IMR-90 (cell line): Measurements from ENCODE around the gene SCRG1. TPM values are rescaled to one million over a fixed set of nuclear protein-coding genes. Genes with fewer than 3 reads are reported as not detected.

ENCODE experiments used
- ATAC-seq: fragments of 200-7000 bp; cut with Tn5 transposase; 2 replicates; pipeline ENCODE4 v1.9.1; 2020; ENCODE audit warnings: low read depth, mild to moderate bottlenecking, moderate library complexity
- BruUV-seq: library from RNA; stranded (reverse); fragments of 400-500 nt; replicated peaks from 2 replicates; lab custom pipeline; 2021; lab: Mats Ljungman, UMichigan
- CTCF ChIA-PET: fragments of 300-600 bp; formaldehyde crosslinking; extraction: SDS; loops from one replicate; lab custom pipeline; 2021; ENCODE audit warnings: antibody characterized with exemption; lab: Yijun Ruan, JAX
- POLR2A ChIA-PET: fragments of 300-600 bp; sonication (Branson Sonifier 250); formaldehyde crosslinking; loops from one replicate; lab custom pipeline; 2022; ENCODE audit warnings: antibody characterized with exemption; ENCODE audit not compliant: unreplicated experiment; lab: Charles Lee
- DNase-seq: peaks from one replicate; pipeline ENCODE4 v3.0.0; 2013
- H2AFZ ChIP-seq: replicated peaks from 2 replicates; pipeline ENCODE3; 2013; ENCODE audit warnings: low read length, mild to moderate bottlenecking; ENCODE audit not compliant: poor library complexity
- H2AK5ac ChIP-seq: 2 replicates; pipeline ENCODE4 v1.6.1; 2013; ENCODE audit warnings: low read depth, low read length, inconsistent platforms
- H2AK9ac ChIP-seq: replicated peaks from 2 replicates; pipeline ENCODE3; 2013; ENCODE audit warnings: mild to moderate bottlenecking, low read depth, low read length, moderate library complexity; ENCODE audit not compliant: poor library complexity
- H2BK120ac ChIP-seq: 2 replicates; pipeline ENCODE4 v1.6.1; 2013; ENCODE audit warnings: low read depth, low read length, inconsistent platforms
- H2BK15ac ChIP-seq: 3 replicates; pipeline ENCODE4 v1.6.1; 2013; ENCODE audit warnings: low read depth, low read length, inconsistent platforms
- H2BK20ac ChIP-seq: 2 replicates; pipeline ENCODE4 v1.6.1; 2013; ENCODE audit warnings: low read depth, mild to moderate bottlenecking, inconsistent platforms, low read length, moderate library complexity
- H2BK5ac ChIP-seq: 2 replicates; pipeline ENCODE4 v1.6.1; 2013; ENCODE audit warnings: mild to moderate bottlenecking, low read depth, low read length, inconsistent platforms; ENCODE audit not compliant: poor library complexity, severe bottlenecking
- H3K14ac ChIP-seq: replicated peaks from 2 replicates; pipeline ENCODE4 v1.6.1; 2013; ENCODE audit warnings: low read depth, low read length, inconsistent platforms
- H3K18ac ChIP-seq: 2 replicates; pipeline ENCODE4 v1.6.1; 2013; ENCODE audit warnings: low read depth, low read length, control low read depth
- H3K23ac ChIP-seq: 2 replicates; pipeline ENCODE4 v1.6.1; 2013; ENCODE audit warnings: low read depth, low read length, inconsistent platforms
- H3K27ac ChIP-seq: 2 replicates; pipeline ENCODE4 v1.5.1; 2013; ENCODE audit warnings: mild to moderate bottlenecking, control low read depth, low read length; ENCODE audit not compliant: insufficient read depth
- H3K27me3 ChIP-seq: 2 replicates; pipeline ENCODE4 v1.6.1; 2013; ENCODE audit warnings: low read length; ENCODE audit not compliant: control insufficient read depth, insufficient read depth
- H3K36me3 ChIP-seq: 2 replicates; pipeline ENCODE4 v1.6.1; 2013; ENCODE audit warnings: low read length, mixed read lengths; ENCODE audit not compliant: control insufficient read depth, insufficient read depth
- H3K4ac ChIP-seq: 2 replicates; pipeline ENCODE4 v1.6.1; 2013; ENCODE audit warnings: low read depth, low read length, inconsistent platforms
- H3K4me1 ChIP-seq: 2 replicates; pipeline ENCODE4 v1.6.1; 2013; ENCODE audit warnings: low read length, mixed read lengths; ENCODE audit not compliant: control insufficient read depth, insufficient read depth
- H3K4me2 ChIP-seq: 2 replicates; pipeline ENCODE4 v1.6.1; 2013; ENCODE audit warnings: low read depth, mild to moderate bottlenecking, control low read depth, low read length, moderate library complexity
- H3K4me3 ChIP-seq: 2 replicates; pipeline ENCODE4 v1.5.1; 2013; ENCODE audit warnings: low read depth, mild to moderate bottlenecking, control low read depth, low read length, moderate library complexity; ENCODE audit not compliant: insufficient read depth
- H3K56ac ChIP-seq: 2 replicates; pipeline ENCODE4 v1.6.1; 2013; ENCODE audit warnings: low read length, inconsistent platforms; ENCODE audit not compliant: insufficient read depth; ENCODE audit errors: extremely low read depth
- H3K79me1 ChIP-seq, 2 experiments: 2 replicates each; pipeline ENCODE4 v1.6.1; 2013; ENCODE audit warnings: low read length in 2 of 2, inconsistent platforms in 1 of 2, low read depth in 1 of 2
- H3K9ac ChIP-seq: 2 replicates; pipeline ENCODE4 v1.6.1; 2013; ENCODE audit warnings: low read depth, low read length, control low read depth
- H3K9me1 ChIP-seq: 2 replicates; pipeline ENCODE4 v1.6.1; 2013; ENCODE audit warnings: low read length, inconsistent platforms; ENCODE audit not compliant: insufficient read depth
- H3K9me3 ChIP-seq: 2 replicates; pipeline ENCODE4 v1.6.1; 2013; ENCODE audit warnings: low read length; ENCODE audit not compliant: control insufficient read depth, insufficient read depth
- H4K20me1 ChIP-seq: 2 replicates; pipeline ENCODE4 v1.6.1; 2013; ENCODE audit warnings: low read length, inconsistent platforms; ENCODE audit not compliant: insufficient read depth
- H4K5ac ChIP-seq: 2 replicates; pipeline ENCODE4 v1.6.1; 2013; ENCODE audit warnings: mild to moderate bottlenecking, low read depth, low read length, control low read depth
- H4K8ac ChIP-seq, 2 experiments: 2 replicates each; pipeline ENCODE4 v1.6.1; 2013; ENCODE audit warnings: low read depth in 2 of 2, low read length in 2 of 2, control low read depth in 1 of 2, inconsistent platforms in 1 of 2
- H4K91ac ChIP-seq: 2 replicates; pipeline ENCODE4 v1.6.1; 2013; ENCODE audit warnings: low read depth, low read length, inconsistent platforms; ENCODE audit not compliant: insufficient read depth
- FOS ChIP-seq: fragments of 150-350 bp; IDR thresholded peaks from 2 replicates; pipeline ENCODE4 v1.6.1; 2016; ENCODE audit warnings: low read depth, low read length
- MXI1 ChIP-seq: IDR thresholded peaks from 2 replicates; pipeline ENCODE4 v1.6.1; 2012; ENCODE audit warnings: low read depth, mild to moderate bottlenecking, low read length, moderate library complexity, borderline replicate concordance
- POLR2A ChIP-seq: IDR thresholded peaks from 2 replicates; pipeline ENCODE4 v1.6.1; 2012; ENCODE audit warnings: mild to moderate bottlenecking, low read depth, low read length
- WGBS, 2 experiments: methylation state at CpG; one replicate each; pipeline versions ENCODE4 v1.1.5 to v1.1.7; 2013; ENCODE audit warnings: missing lambda C conversion rate in 2 of 2; ENCODE audit not compliant: insufficient read length in 1 of 2; ENCODE audit errors: extremely low coverage in 2 of 2; 5-methylcytosine and 5-hydroxymethylcytosine counted together
- dilution Hi-C: fragments of 300-500 bp; cut with HindIII; formaldehyde crosslinking; loops from one replicate; pipeline ENCODE4 v1.14.3; 2018; ENCODE audit warnings: low sequenced_read_pairs; ENCODE audit not compliant: unreplicated experiment
- in situ Hi-C: fragments of 300-500 bp; cut with MboI; formaldehyde crosslinking; loops from 3 replicates; pipeline ENCODE4 v1.14.3; 2019; ENCODE audit warnings: low sequenced_read_pairs, inconsistent platforms, mixed read lengths
- intact Hi-C: fragments of 100-400 bp; cut with micrococcal nuclease; formaldehyde crosslinking; loops from 2 replicates; pipeline ENCODE4 v1.10.0; 2022
- microRNA-seq, 2 experiments: library from miRNA; stranded (forward) in 1 of 2; unstranded in 1 of 2; fragments of 10-50 nt in 1 of 2; fragments of <30 nt in 1 of 2; gene quantifications in 1 of 2; microRNA quantifications in 1 of 2; one replicate each; pipeline versions ENCODE3 to v1.1.0; 2013 to 2020; ENCODE audit not compliant: insufficient read depth in 1 of 2, insufficient read length in 1 of 2, unreplicated experiment in 1 of 2
- polyA plus RNA-seq, 3 experiments: library from polyadenylated mRNA; depleted of rRNA; stranded (reverse); fragments of >200 nt; gene quantifications; 2 replicates each; pipeline ENCODE4 v1.2.3, GENCODE V29; 2012; ENCODE audit warnings: low replicate concordance in 1 of 3
- small RNA-seq, 5 experiments: library from RNA; depleted of rRNA; stranded (forward); fragments of <200 nt; gene quantifications; one replicate each; pipeline ENCODE3, GENCODE V24; 2012
- total RNA-seq: library from RNA; depleted of rRNA; stranded (reverse); fragments of >200 nt; gene quantifications from 2 replicates; pipeline ENCODE4 v1.2.3, GENCODE V29; 2012; rRNA removed

SCRG1 gene
- total and polyA plus RNA-seq, 2 of the 4 experiments (the other 2 are of a cell fraction) = under 0.01 to 0.22 TPM

DNA sequence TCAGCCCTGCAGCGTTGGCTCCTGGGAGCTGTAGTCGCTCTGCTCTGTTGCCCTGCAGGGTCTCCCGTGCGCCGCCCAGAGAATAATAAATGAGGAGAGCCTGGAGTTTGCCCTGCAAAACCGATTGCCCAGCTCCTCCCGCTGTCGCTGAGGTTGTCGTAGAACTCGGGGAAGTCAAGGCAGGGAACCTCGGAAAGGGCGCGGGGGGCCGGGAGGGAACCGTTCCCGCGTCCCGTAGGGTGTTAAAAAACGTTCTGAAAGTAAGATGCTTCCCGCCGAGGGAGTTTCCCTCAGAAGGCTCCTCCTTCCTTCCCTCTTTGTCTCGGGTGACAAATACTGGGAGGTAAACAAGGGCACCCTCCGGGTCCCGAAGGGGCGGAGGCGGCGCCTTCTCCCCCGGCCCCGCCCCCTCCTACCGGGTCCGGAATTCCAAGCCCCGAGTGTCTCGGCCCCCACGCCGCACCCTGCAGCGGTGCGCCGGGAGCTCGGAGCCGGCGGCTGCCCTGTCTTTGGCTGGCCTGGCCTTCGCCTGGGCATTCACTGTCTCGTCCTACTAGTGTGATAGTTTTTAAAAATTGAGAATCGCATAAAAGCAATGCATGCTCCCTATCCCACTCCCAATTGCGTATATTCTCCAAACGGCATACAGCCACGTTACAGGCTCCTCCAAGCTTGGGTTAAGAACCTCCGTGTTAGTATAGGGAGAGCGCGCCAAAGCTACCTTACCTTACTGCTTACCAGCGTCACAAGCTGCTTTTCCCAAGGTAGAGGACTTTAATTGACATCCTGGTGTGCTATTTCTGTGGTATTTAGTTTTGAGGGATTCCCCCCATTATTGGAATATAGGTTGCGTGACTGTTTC, 63.8 kb downstream of the SCRG1 start:
- peak; percentile 42; the same call in 1 of the 2 replicates for TF ChIP-seq POLR2A
- TF ChIP-seq FOS = no peak
- 0 out of 2 replicates have a peak, but pooled peaks have one; percentile 9 for TF ChIP-seq MXI1
- peak overlapping the region; percentile 93 for H2AFZ ChIP-seq
- H3K4me1 ChIP-seq = no peaks in the 10 kb centered on the region
- peak overlapping the region; percentile 74; the same call in 1 of the 2 replicates for H2AK5ac ChIP-seq
- no peaks in the 10 kb centered on the region for H3K9me3 ChIP-seq
- peak overlapping the region; percentile 36; the same call in 1 of the 2 replicates for H4K5ac ChIP-seq
- H2AK9ac ChIP-seq = peak overlapping the region; percentile 92
- dilution Hi-C loops = no loop called here
- peak overlapping the region; percentile 54 for H3K27ac ChIP-seq
- DNase-seq = peak; percentile 70
- H2BK15ac ChIP-seq = peak overlapping the region; percentile 61; the same call in 2 of the 3 replicates
- intact Hi-C loops = loop anchor here (1.0 to 5.0 kb wide), 3 partner anchors 35 to 154 kb away; partner anchors contain the start of gene SAP30
- H3K9ac ChIP-seq = peak overlapping the region; percentile 81
- CTCF ChIA-PET = interaction anchor here (1.1 kb wide), 1 partner anchor 26 kb away, joined by 3 read pairs; no protein-coding TSS in a partner anchor
- H3K4ac ChIP-seq = peak overlapping the region; percentile 78
- no peak overlapping the region for H2BK20ac ChIP-seq
- peak overlapping the region; percentile 69 for H4K91ac ChIP-seq
- POLR2A ChIA-PET = interaction anchor here (0.6 to 1.2 kb wide), 6 partner anchors 11 to 39 kb away, joined by 3 to 5 read pairs (median 4); partner anchors contain the start of gene SAP30
- H3K4me3 ChIP-seq = peak overlapping the region; percentile 65
- H4K8ac ChIP-seq = peak overlapping the region; percentile 46 to 82
- H3K27me3 ChIP-seq = no peaks in the 10 kb centered on the region
- peak overlapping the region; percentile 56 for H2BK5ac ChIP-seq
- peak; percentile 57 for ATAC-seq
- H3K9me1 ChIP-seq = no peaks in the 10 kb centered on the region; the same call in 1 of the 2 replicates
- H3K4me2 ChIP-seq = peak overlapping the region; percentile 90
- peak overlapping the region; percentile 85 for H3K56ac ChIP-seq
- H3K79me1 ChIP-seq = peaks cover 0 to 4% of the 10 kb centered on the region in 2 experiments; a peak in 3 of 4 replicates
- H3K23ac ChIP-seq = peak overlapping the region; percentile 93
- H3K18ac ChIP-seq = no peak overlapping the region
- in situ Hi-C loops = no loop called here
- 0% methylated on average over 5 of the region's 52 CpGs; no CpG with 5 or more reads in 1 of the 2 experiments for whole genome bisulfite sequencing, 2 experiments
- H3K36me3 ChIP-seq = peaks cover 3% of the 10 kb centered on the region
- H2BK120ac ChIP-seq = peak overlapping the region; percentile 60
- H3K14ac ChIP-seq = peak overlapping the region; percentile 72; the same call in 1 of the 2 replicates
- no peaks in the 10 kb centered on the region for H4K20me1 ChIP-seq
- no TSS peak for BruUV-seq

Small RNA genes within 50 kb of the gene (microRNA-seq; reads per million reads assigned to microRNA genes)
- gene RNU6-1096P (ENCODE audit: insufficient read depth, insufficient read length) = not detected

Small RNA genes within 50 kb of the gene (small RNA-seq; reads per million reads assigned to genes)
- 0 reads per million in 5 experiments for gene RNU6-1096P

Other genes starting within 250 kb of the SCRG1 start
- gene GALNT7, start 230.3 kb downstream of the SCRG1 start, total RNA-seq = 31.2 and 43.9 TPM in 2 replicates
- 14.3 and 19.1 TPM in 2 replicates for gene GALNT7, start 230.3 kb downstream of the SCRG1 start, polyA plus RNA-seq (2012; rRNA removed)
- 49.3 and 112 TPM in 2 replicates for gene HMGB2, start 64.8 kb downstream of the SCRG1 start, total RNA-seq
- 83.2 and 106 TPM in 2 replicates for gene HMGB2, start 64.8 kb downstream of the SCRG1 start, polyA plus RNA-seq (2012; rRNA removed)
- gene SAP30, start 28.2 kb downstream of the SCRG1 start, total RNA-seq = 3.8 and 13.9 TPM in 2 replicates
- 11.7 and 15.6 TPM in 2 replicates for gene SAP30, start 28.2 kb downstream of the SCRG1 start, polyA plus RNA-seq (2012; rRNA removed)
- 0.36 and 0.56 TPM in 2 replicates for gene HAND2, start 131.1 kb upstream of the SCRG1 start, total RNA-seq
- gene HAND2, start 131.1 kb upstream of the SCRG1 start, polyA plus RNA-seq (2012; rRNA removed) = 0.67 and 0.97 TPM in 2 replicates